Mammary epithelial cell (primary cell): ENCODE measurements around the gene PIK3AP1.

Experiments used
- EZH2 ChIP-seq: IDR thresholded peaks from 2 replicates; pipeline ENCODE4 v1.6.1; 2012; ENCODE audit warnings: low read length, inconsistent platforms, borderline replicate concordance
- TF ChIP-seq, protein P1 (sequence below), 2 donors: IDR thresholded peaks in 1 of 2; conservative IDR thresholded peaks in 1 of 2; 2 replicates each; pipeline ENCODE4 v1.5.1; 2011 to 2012; ENCODE audit warnings: inconsistent platforms in 2 of 2, low read length in 2 of 2, mild to moderate bottlenecking in 2 of 2, control low read depth in 1 of 2, low read depth in 1 of 2; ENCODE audit not compliant: insufficient read depth in 1 of 2; ENCODE audit errors: extremely low read depth in 1 of 2

DNA sequence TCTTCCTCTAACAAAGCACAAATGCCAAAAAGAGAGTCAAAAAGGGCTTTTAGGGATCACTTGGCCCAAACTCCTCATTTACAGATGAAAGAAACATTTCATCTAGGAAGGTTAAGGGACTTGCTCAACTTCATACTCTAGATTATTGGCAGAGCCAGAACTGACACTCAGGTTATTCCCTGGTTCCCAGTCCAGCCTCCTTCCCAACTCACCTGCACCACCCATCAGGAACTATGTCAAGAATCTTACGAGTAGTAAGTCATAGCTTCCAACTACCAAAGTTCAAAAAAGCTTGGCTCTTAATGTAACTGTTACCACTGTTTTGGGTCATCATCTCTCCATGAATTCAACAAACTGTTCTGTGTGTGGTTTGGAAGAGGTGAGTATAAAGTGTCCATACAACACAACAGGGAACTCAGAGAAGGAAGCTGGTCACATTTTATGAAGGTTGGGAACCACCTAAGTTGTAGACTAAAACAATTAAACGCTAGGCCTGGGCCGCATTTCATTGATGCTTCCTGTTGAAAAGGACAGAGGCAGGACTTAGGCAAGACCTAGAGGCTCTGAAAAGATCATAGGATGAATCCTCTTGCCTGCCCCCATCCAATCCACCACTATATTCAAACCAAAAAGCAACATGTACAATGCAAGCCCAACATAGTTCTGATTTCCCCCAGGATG, 9.1 kb downstream of the PIK3AP1 start:
- TF ChIP-seq, protein P1, sequence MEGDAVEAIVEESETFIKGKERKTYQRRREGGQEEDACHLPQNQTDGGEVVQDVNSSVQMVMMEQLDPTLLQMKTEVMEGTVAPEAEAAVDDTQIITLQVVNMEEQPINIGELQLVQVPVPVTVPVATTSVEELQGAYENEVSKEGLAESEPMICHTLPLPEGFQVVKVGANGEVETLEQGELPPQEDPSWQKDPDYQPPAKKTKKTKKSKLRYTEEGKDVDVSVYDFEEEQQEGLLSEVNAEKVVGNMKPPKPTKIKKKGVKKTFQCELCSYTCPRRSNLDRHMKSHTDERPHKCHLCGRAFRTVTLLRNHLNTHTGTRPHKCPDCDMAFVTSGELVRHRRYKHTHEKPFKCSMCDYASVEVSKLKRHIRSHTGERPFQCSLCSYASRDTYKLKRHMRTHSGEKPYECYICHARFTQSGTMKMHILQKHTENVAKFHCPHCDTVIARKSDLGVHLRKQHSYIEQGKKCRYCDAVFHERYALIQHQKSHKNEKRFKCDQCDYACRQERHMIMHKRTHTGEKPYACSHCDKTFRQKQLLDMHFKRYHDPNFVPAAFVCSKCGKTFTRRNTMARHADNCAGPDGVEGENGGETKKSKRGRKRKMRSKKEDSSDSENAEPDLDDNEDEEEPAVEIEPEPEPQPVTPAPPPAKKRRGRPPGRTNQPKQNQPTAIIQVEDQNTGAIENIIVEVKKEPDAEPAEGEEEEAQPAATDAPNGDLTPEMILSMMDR (conservative IDR thresholded peaks at IDR 0.05 in 1 of 2, IDR thresholded peaks at IDR 0.05 in 1 of 2; ENCODE audit: extremely low read depth in 1 of 2, insufficient read depth in 1 of 2, low read depth in 1 of 2, low read length in 2 of 2) = no peak
- TF ChIP-seq EZH2 = no peak
